Naive thymus-derived CD4-positive, alpha-beta T cell (primary cell): Measurements from ENCODE around the gene SLC11A1. TPM values are rescaled to one million over a fixed set of nuclear protein-coding genes. Genes with fewer than 3 reads are reported as not detected.

Experiments used
- ATAC-seq: fragments of 150-1000 bp; cut with Tn5 transposase; 2 replicates; pipeline ENCODE4 v1.10.0; 2021; ENCODE audit warnings: mild to moderate bottlenecking, moderate library complexity
- CTCF ChIA-PET: fragments of 350-600 bp; sonication (Branson Sonifier 250); formaldehyde crosslinking; loops from one replicate; lab custom pipeline; 2021; ENCODE audit warnings: antibody characterized with exemption; lab: Charles Lee
- POLR2A ChIA-PET: fragments of 350-600 bp; sonication (Branson Sonifier 250); formaldehyde crosslinking; loops from one replicate; lab custom pipeline; 2021; ENCODE audit warnings: antibody characterized with exemption, inconsistent platforms; lab: Charles Lee
- DNase-seq, 9 donors: peaks; one replicate each; pipeline versions ENCODE4 v3.0.0 to v3.0.0-alpha.2; 2020 to 2022; ENCODE audit warnings: mixed read lengths in 1 of 9
- H3K27ac ChIP-seq: one replicate; pipeline ENCODE4 v1.7.0; 2013; ENCODE audit warnings: mild to moderate bottlenecking, low read depth, low read length, moderate library complexity
- H3K27me3 ChIP-seq, 2 donors: one replicate each; pipeline ENCODE4 v1.7.0; 2013; ENCODE audit warnings: low read length in 2 of 2, mild to moderate bottlenecking in 2 of 2, moderate library complexity in 2 of 2; ENCODE audit not compliant: control insufficient read depth in 2 of 2, insufficient read depth in 2 of 2
- H3K36me3 ChIP-seq, 3 experiments: 1 replicate in 2 of 3; 2 replicates in 1 of 3; pipeline ENCODE4 v1.7.0; 2013; ENCODE audit warnings: low read length in 3 of 3, mild to moderate bottlenecking in 3 of 3, moderate library complexity in 1 of 3; ENCODE audit not compliant: insufficient read depth in 3 of 3, control insufficient read depth in 2 of 3
- H3K4me1 ChIP-seq, 2 donors: one replicate each; pipeline ENCODE4 v1.7.0; 2013; ENCODE audit warnings: low read length in 2 of 2, mild to moderate bottlenecking in 2 of 2, moderate library complexity in 1 of 2; ENCODE audit not compliant: control insufficient read depth in 2 of 2, insufficient read depth in 2 of 2
- H3K4me3 ChIP-seq: 2 replicates; pipeline ENCODE4 v1.7.0; 2013; ENCODE audit warnings: mild to moderate bottlenecking, low read length
- H3K9me3 ChIP-seq, 3 experiments: 1 replicate in 2 of 3; 2 replicates in 1 of 3; pipeline ENCODE4 v1.7.0; 2013; ENCODE audit warnings: low read length in 3 of 3; ENCODE audit not compliant: control insufficient read depth in 2 of 3
- H3K27ac Mint-ChIP-seq, 9 donors: one replicate each; pipeline ENCODE4 v1.8.0; 2020 to 2022; ENCODE audit warnings: mixed read lengths in 9 of 9, mild to moderate bottlenecking in 8 of 9, moderate library complexity in 5 of 9, inconsistent platforms in 2 of 9
- H3K27me3 Mint-ChIP-seq, 5 donors: one replicate each; pipeline ENCODE4 v1.8.0; 2021 to 2022; ENCODE audit warnings: mixed read lengths in 5 of 5, mild to moderate bottlenecking in 1 of 5
- H3K36me3 Mint-ChIP-seq, 5 donors: one replicate each; pipeline ENCODE4 v1.8.0; 2020 to 2022; ENCODE audit warnings: mixed read lengths in 5 of 5, mild to moderate bottlenecking in 3 of 5, inconsistent platforms in 1 of 5
- H3K4me1 Mint-ChIP-seq, 7 donors: one replicate each; pipeline ENCODE4 v1.8.0; 2020 to 2022; ENCODE audit warnings: mixed read lengths in 7 of 7, mild to moderate bottlenecking in 3 of 7, inconsistent platforms in 1 of 7
- H3K4me3 Mint-ChIP-seq, 10 donors: one replicate each; pipeline ENCODE4 v1.8.0; 2020 to 2022; ENCODE audit warnings: mild to moderate bottlenecking in 10 of 10, mixed read lengths in 10 of 10, moderate library complexity in 6 of 10, inconsistent platforms in 2 of 10
- H3K9me3 Mint-ChIP-seq, 11 donors: one replicate each; pipeline ENCODE4 v1.8.0; 2020 to 2022; ENCODE audit warnings: mixed read lengths in 11 of 11, mild to moderate bottlenecking in 4 of 11, inconsistent platforms in 1 of 11, moderate library complexity in 1 of 11
- intact Hi-C, 2 donors: fragments of 100-400 bp; cut with micrococcal nuclease; formaldehyde crosslinking; loops; one replicate each; pipeline ENCODE4 v1.15.1; 2023
- polyA plus RNA-seq, 2 donors: library from polyadenylated mRNA; unstranded; fragments of 300-500 nt; fragmentation: Illumina TruSeq; gene quantifications; one replicate each; pipeline ENCODE4 v1.2.3, GENCODE V29; 2021
- total RNA-seq, 6 experiments: library from RNA in 5 of 6; stranded (reverse) in 5 of 6; gene quantifications; 1 replicate in 5 of 6; 2 replicates in 1 of 6; pipeline ENCODE4 v1.2.3 and lab custom pipeline; 2021 to 2026

The SLC11A1 gene
- total and polyA plus RNA-seq, 7 experiments from 2014 or later: 0.27 to 399 (median 1.1) TPM

- ChIA-PET POLR2A (interaction anchor here (0.6 to 1.5 kb wide), 4 partner anchors 12 to 88 kb away, joined by 3 to 4 read pairs (median 3); no protein-coding TSS in a partner anchor), CTCF (interaction anchor here (0.6 kb wide), 2 partner anchors 70 to 161 kb away, joined by 3 to 7 read pairs; no protein-coding TSS in a partner anchor)
- Histone ChIP-seq H3K27ac (no peak overlapping the region), H3K4me3 (no peak overlapping the region), H3K9me3 (no peaks in the 10 kb centered on the region), H3K4me1 (peaks cover 7 to 8% of the 10 kb centered on the region in 2 donors), H3K36me3 (no peaks in the 10 kb centered on the region), H3K27me3 (no peaks in the 10 kb centered on the region)
- Mint-ChIP-seq H3K4me1 (peaks cover 6 to 16% (median 14%) of the 10 kb centered on the region in 7 donors), H3K4me3 (no peak overlapping the region), H3K27me3 (peaks cover 0 to 12% (median 0%) of the 10 kb centered on the region in 5 donors), H3K36me3 (no peaks in the 10 kb centered on the region), H3K27ac (peak overlapping the region in 3 of 9 donors; percentile 8 to 61 (median 48)), H3K9me3 (no peaks in the 10 kb centered on the region)
- intact Hi-C loops: no loop called here
- no peak for ATAC-seq
- DNase-seq: no peak
Observed at GRCh38 chr2:218389333-218390150, 7.5 kb downstream of the SLC11A1 start.

DNA sequence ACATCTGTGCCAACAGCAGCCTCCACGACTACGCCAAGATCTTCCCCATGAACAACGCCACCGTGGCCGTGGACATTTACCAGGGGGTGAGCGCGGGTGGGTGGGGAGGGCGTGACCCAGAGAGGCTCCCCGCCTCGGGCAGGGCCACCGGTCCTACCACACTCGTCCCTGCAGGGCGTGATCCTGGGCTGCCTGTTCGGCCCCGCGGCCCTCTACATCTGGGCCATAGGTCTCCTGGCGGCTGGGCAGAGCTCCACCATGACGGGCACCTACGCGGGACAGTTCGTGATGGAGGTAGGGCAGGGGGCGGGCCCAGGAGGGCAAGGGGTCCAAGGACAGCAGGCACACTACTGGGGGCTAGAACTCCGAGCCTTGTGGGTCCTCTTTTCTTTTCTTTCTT lies 9.1 kb downstream of the SLC11A1 start:
- H3K9me3 ChIP-seq: no peaks in the 10 kb centered on the region
- H3K4me1 Mint-ChIP-seq: peaks cover 10 to 29% (median 27%) of the 10 kb centered on the region in 7 donors
- ChIA-PET POLR2A (interaction anchor here (0.6 kb wide), 1 partner anchor 29 kb away, joined by 3 read pairs; no protein-coding TSS in a partner anchor), CTCF (no interaction called here)
- ATAC-seq: no peak
- H3K27ac Mint-ChIP-seq: peak overlapping the region in 1 of 9 donors; percentile 31
- DNase-seq: no peak
- H3K9me3 Mint-ChIP-seq: no peaks in the 10 kb centered on the region
- H3K4me3 Mint-ChIP-seq: no peak overlapping the region
- H3K4me3 ChIP-seq: no peak overlapping the region
- H3K27me3 ChIP-seq: no peaks in the 10 kb centered on the region
- H3K36me3 Mint-ChIP-seq: no peaks in the 10 kb centered on the region
- H3K4me1 ChIP-seq: peaks cover 10 to 18% of the 10 kb centered on the region in 2 donors
- peaks cover 0 to 9% (median 0%) of the 10 kb centered on the region in 5 donors for H3K27me3 Mint-ChIP-seq
- no peaks in the 10 kb centered on the region for H3K36me3 ChIP-seq
- no peak overlapping the region for H3K27ac ChIP-seq
- intact Hi-C loops: no loop called here

- peaks cover 14 to 36% (median 30%) of the 10 kb centered on the region in 7 donors for H3K4me1 Mint-ChIP-seq
- peaks cover 0 to 3% (median 0%) of the 10 kb centered on the region in 5 donors for H3K36me3 Mint-ChIP-seq
- DNase-seq: no peak
- H3K9me3 ChIP-seq: no peaks in the 10 kb centered on the region
- H3K27me3 Mint-ChIP-seq: peaks cover 0 to under 1% (median 0%) of the 10 kb centered on the region in 5 donors
- no peak overlapping the region for H3K27ac ChIP-seq
- H3K4me3 ChIP-seq: no peak overlapping the region
- no peaks in the 10 kb centered on the region for H3K36me3 ChIP-seq
- H3K27ac Mint-ChIP-seq: peak overlapping the region in 2 of 9 donors; percentile 33 to 48
- intact Hi-C loops: no loop called here
- peak overlapping the region in 1 of 10 donors; percentile 38 for H3K4me3 Mint-ChIP-seq
- no peaks in the 10 kb centered on the region for H3K27me3 ChIP-seq
- no peak for ATAC-seq
- H3K4me1 ChIP-seq: peaks cover 20 to 22% of the 10 kb centered on the region in 2 donors
- ChIA-PET CTCF (interaction anchor here (0.6 to 3.4 kb wide), 4 partner anchors 9 to 84 kb away, joined by 4 to 19 read pairs (median 8); no protein-coding TSS in a partner anchor), POLR2A (interaction anchor here (0.6 to 0.8 kb wide), 2 partner anchors 34 to 784 kb away, joined by 3 to 4 read pairs; partner anchors contain the start of gene CNPPD1)
- no peaks in the 10 kb centered on the region for H3K9me3 Mint-ChIP-seq
Observed at GRCh38 chr2:218392459-218392858, 10.4 kb downstream of the SLC11A1 start.

DNA sequence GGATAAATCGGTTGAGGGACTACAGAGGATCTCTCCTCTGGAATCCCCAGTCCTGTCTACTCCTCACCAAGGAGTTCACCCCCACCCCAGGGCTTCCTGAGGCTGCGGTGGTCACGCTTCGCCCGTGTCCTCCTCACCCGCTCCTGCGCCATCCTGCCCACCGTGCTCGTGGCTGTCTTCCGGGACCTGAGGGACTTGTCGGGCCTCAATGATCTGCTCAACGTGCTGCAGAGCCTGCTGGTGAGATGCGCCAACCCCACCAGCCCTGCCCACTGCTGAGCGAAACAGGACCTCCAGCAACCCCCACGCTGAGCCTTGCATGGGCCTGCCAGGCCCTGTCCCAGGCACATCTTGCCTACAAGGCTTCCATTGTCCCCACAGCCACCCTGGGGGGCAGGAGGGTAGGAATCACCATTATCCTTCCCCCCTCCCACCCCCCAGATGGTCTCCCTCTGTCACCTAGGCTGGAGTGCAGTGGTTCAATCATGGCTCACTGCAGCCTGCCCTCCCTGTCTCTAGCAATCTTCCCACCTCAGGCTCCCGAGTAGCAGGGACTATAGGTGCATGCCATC lies 10.9 kb downstream of the SLC11A1 start:
- no peaks in the 10 kb centered on the region for H3K36me3 ChIP-seq
- H3K27me3 ChIP-seq: no peaks in the 10 kb centered on the region
- Mint-ChIP-seq H3K4me3 (no peak overlapping the region), H3K36me3 (peaks cover 0 to 3% (median 0%) of the 10 kb centered on the region in 5 donors), H3K9me3 (no peaks in the 10 kb centered on the region), H3K4me1 (peaks cover 16 to 39% (median 35%) of the 10 kb centered on the region in 7 donors), H3K27ac (peak overlapping the region in 3 of 9 donors; percentile 22 to 74 (median 50)), H3K27me3 (no peaks in the 10 kb centered on the region)
- H3K4me1 ChIP-seq: peaks cover 25 to 28% of the 10 kb centered on the region in 2 donors
- no peaks in the 10 kb centered on the region for H3K9me3 ChIP-seq
- CTCF ChIA-PET: interaction anchor here (0.6 to 3.4 kb wide), 10 partner anchors 10 to 120 kb away, joined by 3 to 19 read pairs (median 4); no protein-coding TSS in a partner anchor
- DNase-seq (no peak), ATAC-seq (no peak)
- intact Hi-C loops: no loop called here
- POLR2A ChIA-PET: interaction anchor here (0.6 to 3.5 kb wide), 5 partner anchors 24 to 783 kb away, joined by 3 to 13 read pairs (median 4); partner anchors contain the start of gene CNPPD1
- H3K4me3 ChIP-seq: no peak overlapping the region
- no peak overlapping the region for H3K27ac ChIP-seq

- peak overlapping the region in 6 of 9 donors; percentile 29 to 82 (median 62) for H3K27ac Mint-ChIP-seq
- Histone ChIP-seq H3K9me3 (no peaks in the 10 kb centered on the region), H3K4me1 (peaks cover 28 to 31% of the 10 kb centered on the region in 2 donors), H3K27ac (no peak overlapping the region), H3K4me3 (no peak overlapping the region), H3K36me3 (no peaks in the 10 kb centered on the region), H3K27me3 (no peaks in the 10 kb centered on the region)
- CTCF ChIA-PET: interaction anchor here (0.8 to 3.4 kb wide), 10 partner anchors 10 to 121 kb away, joined by 3 to 19 read pairs (median 4); no protein-coding TSS in a partner anchor
- peaks cover 16 to 41% (median 37%) of the 10 kb centered on the region in 7 donors for H3K4me1 Mint-ChIP-seq
- peaks cover 0 to 3% (median 0%) of the 10 kb centered on the region in 5 donors for H3K36me3 Mint-ChIP-seq
- ATAC-seq (no peak), DNase-seq (no peak)
- no peaks in the 10 kb centered on the region for H3K9me3 Mint-ChIP-seq
- POLR2A ChIA-PET: interaction anchor here (0.7 to 3.5 kb wide), 6 partner anchors 25 to 111 kb away, joined by 3 to 13 read pairs (median 4); no protein-coding TSS in a partner anchor
- no peaks in the 10 kb centered on the region for H3K27me3 Mint-ChIP-seq
- H3K4me3 Mint-ChIP-seq: peak overlapping the region in 1 of 10 donors; percentile 21
- intact Hi-C loops: no loop called here
Observed at GRCh38 chr2:218393750-218394290, 11.7 kb downstream of the SLC11A1 start.
